Stromal cell of bone marrow (primary cell): ENCODE data around the gene RAVER1.
A peak's percentile ranks its signal among the peaks of the same experiment; 100 is the strongest.

ENCODE experiments used
- DNase-seq: peaks from one replicate; pipeline ENCODE4 v3.0.0-alpha.2; 2012; ENCODE audit warnings: low read depth

RAVER1 gene

GRCh38 chr19:10270616-10271394, 62.5 kb downstream of the RAVER1 start, which contains the start of gene ICAM1:
Gene ICAM1, plus strand, starts transcription at chr19:10271120. Its CDS starts 40 bp downstream, at chr19:10271160.
- DNase-seq: peak; percentile 39

GRCh38 chr19:10270180-10270615, 63.1 kb downstream of the RAVER1 start:
- DNase-seq: no peak

- peak; percentile 39 for DNase-seq
Measured at GRCh38 chr19:10269333-10270179, 63.8 kb downstream of the RAVER1 start.

GRCh38 chr19:10268071-10268470, 65.3 kb downstream of the RAVER1 start:
- DNase-seq: no peak

- no peak for DNase-seq
Measured at GRCh38 chr19:10266706-10267105, 66.6 kb downstream of the RAVER1 start.
